Raji (cell line): ENCODE results near the gene GH2.
"Not testable (repeated sequence)": the region's sequence is repeated elsewhere in the genome, so short reads cannot be mapped to it uniquely, and the experiment has no call there.

Source experiments
- POLR2A ChIP-seq: IDR thresholded peaks from 2 replicates; pipeline ENCODE4 v1.6.1; 2011; ENCODE audit warnings: low read depth, low read length, control low read depth; ENCODE audit not compliant: insufficient read depth

GH2 gene

DNA sequence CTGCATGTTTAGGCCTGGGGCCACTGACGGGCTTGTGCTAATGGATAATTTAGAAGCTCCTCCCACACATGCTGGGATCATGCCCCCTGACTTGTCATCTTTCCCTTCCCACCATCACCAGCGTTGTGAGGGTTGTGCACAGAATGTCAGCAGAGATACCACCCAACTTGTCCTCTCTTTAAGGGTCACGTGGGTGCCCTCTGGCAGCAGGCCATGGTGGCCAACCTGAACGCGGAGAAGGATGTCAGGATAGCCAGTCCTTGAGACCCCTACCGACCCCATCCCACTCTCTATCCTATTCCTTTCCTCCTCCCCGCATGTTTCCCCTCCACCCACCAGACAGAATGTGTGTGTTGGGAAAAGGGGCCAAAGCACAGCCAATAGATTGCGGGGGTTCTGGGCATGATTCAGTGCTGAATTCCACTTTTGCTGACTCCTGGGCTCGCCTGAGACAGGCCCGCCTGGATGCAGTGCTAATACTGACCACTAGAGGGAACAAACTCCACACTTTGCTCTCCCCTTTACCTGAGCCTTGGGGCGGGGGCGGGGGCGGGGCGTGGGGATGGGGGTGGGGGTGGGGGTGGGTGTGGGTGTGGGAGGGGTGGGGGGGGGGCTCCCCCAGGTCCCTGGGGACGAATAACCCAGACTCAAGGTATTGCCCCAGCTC is at the start of gene GH2:
Gene GH2 (minus strand): TSS at position 10 of the 667 bp plus-strand sequence. CDS start 143 bp downstream, outside the sequence.
- no peak for TF ChIP-seq POLR2A

DNA sequence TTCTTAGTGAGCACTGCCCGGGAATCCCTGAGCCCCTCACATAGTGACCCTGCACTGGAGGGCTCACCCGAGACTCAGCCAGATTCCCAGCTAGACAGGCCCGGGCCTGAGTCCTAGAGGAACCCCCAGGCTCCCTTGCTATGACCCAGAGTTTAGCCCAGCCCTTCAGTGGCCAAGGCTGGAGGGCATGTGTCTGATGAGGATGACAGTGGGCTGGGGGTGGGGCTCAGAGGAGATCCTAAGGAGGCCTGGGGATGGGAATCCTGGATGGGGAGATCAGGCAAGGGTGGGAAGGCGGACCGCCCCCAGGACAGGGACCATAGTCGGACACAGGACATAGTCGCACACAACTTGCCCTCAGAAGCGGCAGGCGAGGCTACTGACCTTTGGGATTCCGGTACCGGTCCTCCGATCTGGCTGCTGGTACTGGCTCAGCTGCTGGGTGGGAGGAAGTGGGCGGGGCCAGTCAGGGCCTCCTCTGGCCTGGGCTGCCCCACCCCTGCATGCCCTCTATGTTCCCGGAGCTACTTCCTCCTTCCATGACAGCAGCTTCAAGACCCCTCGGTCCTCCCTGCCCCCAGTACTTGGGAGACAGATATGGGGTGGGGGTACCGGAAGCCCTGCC is 49.3 kb upstream of the GH2 start:
- TF ChIP-seq POLR2A: peak; percentile 61

DNA sequence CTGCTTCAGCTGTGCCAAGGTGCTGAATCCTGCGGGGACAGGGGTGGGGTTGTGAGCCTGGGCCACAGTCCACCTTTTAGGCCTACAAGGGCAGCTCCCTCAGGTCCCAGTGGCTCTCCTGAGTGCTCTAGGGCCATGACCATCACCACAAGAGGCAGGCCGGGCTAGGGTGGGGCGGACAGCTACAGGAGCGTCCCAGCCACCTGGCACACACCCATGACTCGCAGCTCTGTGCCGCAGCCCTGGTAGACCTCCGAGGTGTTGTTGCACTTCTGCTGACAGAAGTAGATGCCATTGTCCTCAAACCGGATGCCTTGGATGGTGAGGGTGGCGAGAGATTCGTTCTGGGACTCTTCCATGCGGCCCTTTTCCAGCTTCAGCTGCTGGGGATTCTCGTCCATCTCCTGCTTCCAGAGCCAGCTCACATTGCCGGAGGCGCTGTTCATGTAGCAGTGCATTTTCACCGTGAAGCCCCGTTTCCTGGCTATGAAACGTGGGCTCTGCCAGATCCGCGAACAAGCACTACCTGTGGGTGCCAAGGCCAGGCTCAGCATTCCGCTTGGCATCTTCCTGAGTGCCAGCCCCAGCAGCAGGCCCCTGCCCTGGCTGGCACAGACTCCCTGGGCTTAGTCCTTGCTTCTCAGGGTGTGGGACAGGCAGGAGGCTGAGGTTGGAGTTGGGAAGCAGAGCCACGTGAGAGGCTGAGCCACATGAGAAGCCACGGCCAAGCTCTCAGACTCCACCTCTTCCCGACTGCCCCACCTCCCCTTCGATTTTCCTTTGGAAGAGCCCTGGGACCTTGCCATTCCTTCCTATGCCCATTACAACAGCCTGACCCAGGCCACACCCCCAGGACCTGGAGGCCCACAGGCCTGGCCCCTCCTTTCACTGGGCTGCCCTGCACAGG is 48.4 kb upstream of the GH2 start:
- TF ChIP-seq POLR2A: no peak

DNA sequence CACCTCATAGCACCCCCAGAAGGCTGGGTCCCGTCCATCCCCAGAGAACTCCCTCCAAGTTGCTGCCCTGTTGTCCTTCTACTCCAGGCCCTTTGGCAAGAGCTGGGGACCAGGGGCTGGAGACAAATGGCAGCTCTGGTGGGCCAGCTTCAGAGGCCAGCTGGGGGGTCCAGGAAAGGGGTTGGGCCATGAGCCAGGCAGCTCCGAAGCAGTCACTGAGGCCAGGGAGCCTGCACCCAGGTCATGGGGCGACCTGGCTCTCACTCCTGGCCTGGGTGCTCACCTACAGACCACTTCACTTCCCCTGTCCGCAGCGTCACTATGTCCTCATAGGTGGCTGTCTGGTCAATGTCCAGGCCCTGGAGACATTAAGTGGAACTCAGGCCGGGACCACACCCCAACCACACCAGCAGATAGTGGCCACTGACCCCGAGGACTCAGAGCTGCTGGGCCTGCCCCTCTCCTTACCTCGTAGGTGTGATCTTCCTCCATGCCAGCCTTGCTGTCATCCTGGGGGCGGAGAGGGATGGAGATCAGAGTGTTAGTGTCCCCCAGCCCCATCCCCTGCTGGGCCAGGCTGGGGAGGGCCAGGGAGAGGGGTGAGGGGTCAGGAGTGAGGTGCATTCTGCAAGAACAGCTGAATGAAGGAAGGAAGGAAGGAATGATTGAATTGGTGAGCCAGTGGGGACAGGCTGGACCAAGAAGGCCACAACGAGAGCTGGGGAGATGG is 47.4 kb upstream of the GH2 start:
- TF ChIP-seq POLR2A: 0 out of 2 replicates have a peak, but pooled peaks have one; percentile 10

DNA sequence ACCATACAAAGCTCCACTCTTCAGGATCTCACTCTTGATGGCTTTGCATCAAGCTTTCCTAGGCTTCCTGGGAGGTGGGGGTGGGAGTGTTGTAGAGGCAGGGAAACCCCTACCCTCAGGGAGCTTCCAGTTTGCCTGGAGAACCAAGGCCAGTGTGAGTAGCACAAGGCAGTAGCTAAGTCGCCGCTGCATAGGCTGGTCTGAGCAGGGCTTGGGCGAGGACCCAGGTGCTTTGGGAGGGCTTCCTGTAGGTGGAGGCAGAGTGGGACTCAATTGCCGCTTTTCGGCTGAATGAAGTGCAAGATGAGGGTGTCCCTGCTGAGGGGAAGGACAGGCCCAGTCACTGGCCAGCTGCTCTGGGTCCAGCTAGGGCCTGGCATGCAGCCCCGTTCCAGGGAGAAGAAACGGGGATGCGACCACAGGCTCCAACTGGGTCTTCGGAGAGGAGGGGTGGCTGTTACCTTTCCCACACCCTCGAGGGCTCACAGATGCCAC is 46.5 kb upstream of the GH2 start:
- TF ChIP-seq POLR2A: no peak

DNA sequence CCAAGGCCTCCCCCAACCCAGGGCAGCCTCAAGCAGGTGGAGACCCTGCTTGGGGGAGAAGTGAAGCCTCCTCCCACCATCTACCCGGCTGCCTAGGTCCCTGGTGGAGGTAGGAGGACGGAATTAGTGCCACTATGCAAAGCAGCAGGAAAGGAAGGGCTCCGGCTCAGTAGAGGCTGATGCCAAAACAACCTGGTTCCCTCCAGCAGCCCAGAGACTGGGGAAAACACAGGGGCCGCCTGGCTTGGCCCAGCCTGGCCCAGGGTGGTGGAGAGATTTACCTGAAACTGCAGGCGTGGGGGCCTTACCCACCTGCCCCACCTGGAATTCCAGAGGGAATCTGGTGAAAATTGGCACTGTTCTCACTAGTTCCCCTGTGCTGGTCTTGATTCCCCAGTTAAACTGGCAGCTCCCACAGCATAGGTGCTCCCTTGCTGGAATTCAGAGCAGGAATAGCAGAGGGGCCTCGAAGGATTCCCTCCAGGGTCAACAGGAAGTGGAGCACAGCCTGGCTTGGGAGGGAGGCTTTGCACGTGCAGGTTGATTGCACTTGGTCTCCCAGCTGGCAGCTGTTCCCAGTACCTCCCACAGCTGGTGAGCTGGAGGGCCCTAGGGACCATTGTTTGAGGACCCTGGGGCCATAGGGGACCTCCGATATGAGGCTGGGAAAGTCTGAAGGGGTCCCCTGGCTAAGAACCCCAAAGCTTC is 45.9 kb upstream of the GH2 start:
- peak; percentile 72 for TF ChIP-seq POLR2A

DNA sequence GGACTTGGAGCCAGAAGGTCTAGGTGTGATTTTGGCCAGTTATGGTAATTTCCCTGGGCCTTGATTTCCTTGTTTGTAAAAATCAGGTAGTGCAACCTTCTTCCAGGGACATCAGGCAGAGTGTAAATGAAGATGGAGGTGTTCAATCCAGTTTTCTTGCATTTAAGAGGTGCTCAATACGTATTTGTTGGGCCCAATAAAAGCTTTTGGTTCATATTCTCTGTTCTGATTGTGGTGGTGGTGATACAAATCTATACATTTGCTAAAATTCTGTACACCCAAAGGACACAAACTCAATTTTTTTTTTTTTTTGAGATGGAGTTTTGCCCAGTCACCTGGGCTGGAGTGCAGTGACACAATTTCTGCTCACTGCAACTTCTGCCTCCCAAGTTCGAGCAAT is 44.4 kb upstream of the GH2 start:
- TF ChIP-seq POLR2A: no peak

DNA sequence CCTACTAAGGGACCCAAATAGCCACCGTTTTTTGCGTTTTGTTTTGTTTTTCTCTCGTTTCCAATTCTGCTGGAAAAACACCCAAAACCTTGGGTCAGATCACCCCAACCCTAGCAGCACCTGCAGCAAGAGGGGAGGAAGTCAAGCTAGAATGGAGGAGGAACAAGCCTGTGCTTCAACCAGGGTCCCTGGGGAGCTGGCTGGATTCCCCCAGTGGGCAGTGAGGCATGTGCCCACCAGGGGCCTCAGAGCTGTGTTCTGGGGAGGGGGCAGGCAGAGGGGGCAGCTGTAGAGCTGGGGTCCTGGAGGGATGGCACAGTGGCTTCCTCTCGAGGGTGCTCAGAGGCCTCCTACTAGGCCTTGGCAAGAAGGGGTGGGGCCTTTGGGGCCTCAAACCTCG is 43.9 kb upstream of the GH2 start:
- TF ChIP-seq POLR2A: peak; percentile 60

DNA sequence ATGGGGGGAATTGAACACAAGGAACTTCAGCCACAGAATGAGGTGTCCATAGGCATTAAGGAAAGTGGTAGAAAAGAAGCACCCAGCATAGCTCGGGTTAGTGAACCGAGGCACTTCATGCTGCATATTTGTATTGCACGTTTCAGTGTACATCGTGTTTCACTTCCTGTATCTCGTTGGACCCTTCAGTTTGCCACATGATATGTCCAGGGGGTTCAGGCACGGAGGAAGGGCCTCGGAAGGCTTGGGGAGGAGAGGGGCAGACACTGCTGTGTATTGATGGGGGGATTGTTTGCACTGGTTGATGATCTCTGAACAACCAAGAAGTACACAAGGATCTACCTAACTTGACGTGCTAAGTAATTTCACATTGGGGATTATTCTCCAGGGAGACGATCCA is 40.7 kb upstream of the GH2 start:
- TF ChIP-seq POLR2A: 0 out of 2 replicates have a peak, but pooled peaks have one; percentile 48

DNA sequence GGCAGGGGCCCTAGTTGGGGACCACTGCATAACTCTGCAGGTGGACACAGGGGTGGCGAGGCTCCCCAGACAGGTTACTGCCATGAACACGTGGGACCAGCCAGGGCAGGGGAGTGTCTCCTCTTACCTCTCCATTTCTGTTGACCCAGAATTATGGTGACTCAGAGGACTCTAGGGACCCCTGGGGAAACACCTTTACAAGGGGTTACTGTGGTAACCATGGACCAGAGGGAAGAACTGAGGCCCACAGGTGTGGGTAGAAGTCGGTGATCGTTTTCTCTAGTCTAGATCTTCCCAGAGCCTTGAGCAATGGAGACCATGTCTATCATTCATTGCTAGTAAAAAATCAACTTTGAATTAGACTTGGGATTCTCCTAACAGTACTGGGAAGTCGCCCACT is 39.0 kb upstream of the GH2 start:
- 0 out of 2 replicates have a peak, but pooled peaks have one; percentile 23 for TF ChIP-seq POLR2A

DNA sequence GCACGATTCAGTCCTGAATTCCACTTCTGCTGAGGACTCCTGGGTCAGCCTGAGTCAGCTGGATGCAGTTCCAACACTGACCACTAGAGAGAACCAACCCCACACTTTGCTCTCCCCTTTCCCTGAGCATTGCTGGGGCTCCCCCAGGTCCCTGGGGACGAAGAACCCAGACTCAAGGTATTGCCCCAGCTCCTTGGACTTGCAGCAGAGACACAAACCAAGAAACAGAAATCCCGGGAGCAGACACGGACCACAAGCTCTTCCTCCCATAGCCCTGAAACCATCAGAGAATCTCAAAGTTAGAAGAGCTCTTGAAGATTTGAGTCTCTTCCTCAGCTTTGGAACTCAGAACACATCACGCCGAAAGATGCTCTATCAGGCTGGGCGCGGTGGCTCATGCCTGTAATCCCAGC is 37.6 kb upstream of the GH2 start:
- TF ChIP-seq POLR2A: 0 out of 2 replicates have a peak, but pooled peaks have one; percentile 27

DNA sequence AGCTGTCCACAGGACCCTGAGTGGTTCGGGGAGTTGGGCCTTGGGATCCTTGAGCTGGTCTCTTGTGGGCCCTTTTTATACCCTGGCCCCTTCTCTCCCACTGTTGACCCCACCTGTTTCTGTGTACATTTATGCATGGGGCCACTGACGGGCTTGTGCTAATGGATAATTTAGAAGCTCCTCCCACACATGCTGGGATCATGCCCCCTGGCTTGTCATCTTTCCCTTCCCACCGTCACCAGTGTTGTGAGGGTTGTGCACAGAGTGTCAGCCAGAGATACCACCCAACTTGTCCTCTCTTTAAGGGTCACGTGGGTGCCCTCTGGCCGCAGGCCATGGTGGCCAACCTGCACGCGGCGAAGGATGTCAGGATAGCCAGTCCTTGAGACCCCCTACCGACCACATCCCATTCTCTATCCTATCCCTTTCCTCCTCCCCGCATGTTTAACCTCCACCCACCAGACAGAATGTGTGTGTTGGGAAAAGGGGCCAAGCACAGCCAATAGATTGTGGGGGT is 37.1 kb upstream of the GH2 start, which contains the start of gene GH1:
Gene GH1 (minus strand): TSS at position 51 of the 517 bp plus-strand sequence. CDS start 63 bp downstream, outside the sequence.
- not testable (repeated sequence) for TF ChIP-seq POLR2A

DNA sequence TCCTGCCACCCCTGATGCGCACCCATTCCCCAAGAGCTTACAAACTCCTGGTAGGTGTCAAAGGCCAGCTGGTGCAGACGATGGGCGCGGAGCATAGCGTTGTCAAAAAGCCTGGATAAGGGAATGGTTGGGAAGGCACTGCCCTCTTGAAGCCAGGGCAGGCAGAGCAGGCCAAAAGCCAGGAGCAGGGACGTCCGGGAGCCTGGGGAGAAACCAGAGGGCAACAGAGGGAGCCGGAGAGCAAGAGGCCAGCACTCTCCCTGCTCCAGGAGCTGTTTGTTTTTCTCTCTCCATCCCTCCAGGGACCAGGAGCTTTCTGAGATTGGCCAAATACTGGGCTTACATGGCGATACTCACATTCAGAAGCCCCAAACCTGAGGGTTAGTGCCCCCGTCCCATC is 36.6 kb upstream of the GH2 start:
- no peak for TF ChIP-seq POLR2A

DNA sequence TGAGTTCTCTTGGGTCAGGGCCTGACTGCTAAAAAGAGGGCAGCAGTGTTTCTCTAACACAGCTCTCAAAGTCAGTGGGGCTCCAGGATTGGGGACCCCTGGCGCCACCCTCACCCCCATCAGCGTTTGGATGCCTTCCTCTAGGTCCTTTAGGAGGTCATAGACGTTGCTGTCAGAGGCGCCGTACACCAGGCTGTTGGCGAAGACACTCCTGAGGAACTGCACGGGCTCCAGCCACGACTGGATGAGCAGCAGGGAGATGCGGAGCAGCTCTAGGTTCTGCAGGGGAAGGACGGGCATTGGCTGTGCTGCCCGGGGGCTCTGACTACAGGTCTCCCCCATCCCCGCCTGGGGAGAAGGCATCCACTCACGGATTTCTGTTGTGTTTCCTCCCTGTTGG is 35.9 kb upstream of the GH2 start:
- TF ChIP-seq POLR2A: no peak
